Measurements from ENCODE around the gene TMED3. TPM values are rescaled to one million over a fixed set of nuclear protein-coding genes. Genes with fewer than 3 reads are reported as not detected.
A peak's percentile ranks its signal among the peaks of the same experiment; 100 is the strongest.

TMED3 gene
- total RNA-seq, 1 donor from 2014 or later, result 102 TPM

GRCh38 chr15:79294075-79294474 is 16.8 kb upstream of the TMED3 start:
- Mint-ChIP-seq H3K36me3 (ENCODE audit: unreplicated experiment) (no peaks in the 10 kb centered on the region), H3K27ac (ENCODE audit: unreplicated experiment) (no peak overlapping the region), H3K9me3 (ENCODE audit: unreplicated experiment) (no peaks in the 10 kb centered on the region), H3K27me3 (ENCODE audit: unreplicated experiment) (peaks cover 49% of the 10 kb centered on the region), H3K4me3 (ENCODE audit: unreplicated experiment) (no peak overlapping the region), H3K4me1 (ENCODE audit: unreplicated experiment) (no peaks in the 10 kb centered on the region)
- TF ChIP-seq, protein P1, sequence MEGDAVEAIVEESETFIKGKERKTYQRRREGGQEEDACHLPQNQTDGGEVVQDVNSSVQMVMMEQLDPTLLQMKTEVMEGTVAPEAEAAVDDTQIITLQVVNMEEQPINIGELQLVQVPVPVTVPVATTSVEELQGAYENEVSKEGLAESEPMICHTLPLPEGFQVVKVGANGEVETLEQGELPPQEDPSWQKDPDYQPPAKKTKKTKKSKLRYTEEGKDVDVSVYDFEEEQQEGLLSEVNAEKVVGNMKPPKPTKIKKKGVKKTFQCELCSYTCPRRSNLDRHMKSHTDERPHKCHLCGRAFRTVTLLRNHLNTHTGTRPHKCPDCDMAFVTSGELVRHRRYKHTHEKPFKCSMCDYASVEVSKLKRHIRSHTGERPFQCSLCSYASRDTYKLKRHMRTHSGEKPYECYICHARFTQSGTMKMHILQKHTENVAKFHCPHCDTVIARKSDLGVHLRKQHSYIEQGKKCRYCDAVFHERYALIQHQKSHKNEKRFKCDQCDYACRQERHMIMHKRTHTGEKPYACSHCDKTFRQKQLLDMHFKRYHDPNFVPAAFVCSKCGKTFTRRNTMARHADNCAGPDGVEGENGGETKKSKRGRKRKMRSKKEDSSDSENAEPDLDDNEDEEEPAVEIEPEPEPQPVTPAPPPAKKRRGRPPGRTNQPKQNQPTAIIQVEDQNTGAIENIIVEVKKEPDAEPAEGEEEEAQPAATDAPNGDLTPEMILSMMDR (IDR thresholded peaks at IDR 0.05), result no peak
- no peak for DNase-seq (ENCODE audit: extremely low spot score, unreplicated experiment)

DNA sequence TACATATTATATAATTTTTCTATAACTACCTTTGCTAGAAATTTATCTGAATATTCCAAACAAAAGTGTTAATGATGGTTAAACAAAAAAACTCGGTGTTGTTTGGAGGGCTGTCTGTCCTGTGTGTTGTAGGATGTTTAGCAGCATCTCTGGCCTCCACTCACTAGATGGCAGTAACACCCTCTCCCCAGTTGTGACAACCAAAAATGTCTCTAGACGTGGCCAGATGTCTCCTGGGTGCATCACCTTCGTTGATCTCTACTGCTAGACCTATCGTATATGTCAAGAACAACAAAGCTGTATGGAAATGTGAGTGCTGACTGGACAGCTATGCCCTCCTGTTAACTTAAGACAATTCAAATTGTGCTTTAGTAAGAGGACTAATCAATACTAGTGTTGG is 14.3 kb upstream of the TMED3 start:
- Mint-ChIP-seq H3K36me3 (ENCODE audit: unreplicated experiment) (no peaks in the 10 kb centered on the region), H3K4me3 (ENCODE audit: unreplicated experiment) (no peak overlapping the region), H3K27me3 (ENCODE audit: unreplicated experiment) (peaks cover 56% of the 10 kb centered on the region), H3K9me3 (ENCODE audit: unreplicated experiment) (no peaks in the 10 kb centered on the region), H3K4me1 (ENCODE audit: unreplicated experiment) (no peaks in the 10 kb centered on the region), H3K27ac (ENCODE audit: unreplicated experiment) (no peak overlapping the region)
- no peak for DNase-seq (ENCODE audit: extremely low spot score, unreplicated experiment)
- TF ChIP-seq, protein P1 (IDR thresholded peaks at IDR 0.05), result peak; percentile 15

DNA sequence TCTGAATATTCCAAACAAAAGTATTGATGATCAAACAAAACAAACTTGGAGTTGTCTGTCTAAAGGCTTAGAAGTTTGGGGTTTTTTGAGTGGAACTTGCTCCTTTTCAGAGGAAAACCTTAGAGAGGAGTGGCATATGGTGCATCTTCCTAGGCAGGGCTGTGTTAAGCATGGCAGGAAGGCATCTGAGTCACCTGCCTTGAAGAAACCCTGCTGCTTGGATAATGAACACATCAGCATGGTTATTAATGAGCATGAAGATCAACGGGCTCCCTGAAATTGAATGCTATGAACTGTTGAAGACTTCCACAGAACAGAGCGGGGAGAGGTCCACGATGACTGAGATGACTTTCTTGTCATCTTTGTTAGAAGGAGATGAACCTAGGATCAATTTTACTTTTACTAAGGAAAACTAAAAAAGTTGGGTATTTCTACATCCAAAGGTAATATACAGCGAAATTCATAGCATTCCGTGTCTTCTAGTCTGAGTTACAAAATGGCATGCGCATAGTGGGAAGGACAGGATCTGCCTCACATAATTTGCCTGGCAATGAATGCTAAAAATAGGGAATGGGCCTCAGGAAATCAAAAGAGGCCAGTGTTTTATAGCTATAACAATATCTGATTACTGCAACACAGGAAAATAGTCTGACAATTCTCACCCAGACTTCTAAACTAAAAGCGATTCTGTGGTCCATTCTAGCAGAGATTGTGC is 11.6 kb upstream of the TMED3 start:
- Mint-ChIP-seq H3K4me1 (ENCODE audit: unreplicated experiment) (no peaks in the 10 kb centered on the region), H3K4me3 (ENCODE audit: unreplicated experiment) (no peak overlapping the region), H3K27ac (ENCODE audit: unreplicated experiment) (no peak overlapping the region), H3K36me3 (ENCODE audit: unreplicated experiment) (no peaks in the 10 kb centered on the region), H3K27me3 (ENCODE audit: unreplicated experiment) (peaks cover 70% of the 10 kb centered on the region), H3K9me3 (ENCODE audit: unreplicated experiment) (no peaks in the 10 kb centered on the region)
- DNase-seq (ENCODE audit: extremely low spot score, unreplicated experiment), result no peak
- TF ChIP-seq, protein P1 (IDR thresholded peaks at IDR 0.05), result no peak

- H3K4me3 Mint-ChIP-seq (ENCODE audit: unreplicated experiment), result no peak overlapping the region
- peaks cover 75% of the 10 kb centered on the region for H3K27me3 Mint-ChIP-seq (ENCODE audit: unreplicated experiment)
- DNase-seq (ENCODE audit: extremely low spot score, unreplicated experiment), result no peak
- no peak overlapping the region for H3K27ac Mint-ChIP-seq (ENCODE audit: unreplicated experiment)
- no peaks in the 10 kb centered on the region for H3K9me3 Mint-ChIP-seq (ENCODE audit: unreplicated experiment)
- TF ChIP-seq, protein P1 (IDR thresholded peaks at IDR 0.05), result no peak
- no peaks in the 10 kb centered on the region for H3K4me1 Mint-ChIP-seq (ENCODE audit: unreplicated experiment)
- H3K36me3 Mint-ChIP-seq (ENCODE audit: unreplicated experiment), result no peaks in the 10 kb centered on the region
These were observed 11.1 kb upstream of the TMED3 start for GRCh38 chr15:79299841-79300235.

GRCh38 chr15:79307251-79307650 is 3.7 kb upstream of the TMED3 start:
- no peak overlapping the region for H3K4me3 Mint-ChIP-seq (ENCODE audit: unreplicated experiment)
- DNase-seq (ENCODE audit: extremely low spot score, unreplicated experiment), result no peak
- H3K27me3 Mint-ChIP-seq (ENCODE audit: unreplicated experiment), result peaks cover 63% of the 10 kb centered on the region
- peaks cover 10% of the 10 kb centered on the region for H3K4me1 Mint-ChIP-seq (ENCODE audit: unreplicated experiment)
- H3K36me3 Mint-ChIP-seq (ENCODE audit: unreplicated experiment), result no peaks in the 10 kb centered on the region
- no peaks in the 10 kb centered on the region for H3K9me3 Mint-ChIP-seq (ENCODE audit: unreplicated experiment)
- H3K27ac Mint-ChIP-seq (ENCODE audit: unreplicated experiment), result no peak overlapping the region
- TF ChIP-seq, protein P1 (IDR thresholded peaks at IDR 0.05), result no peak
